ENCODE measurements around the gene ATP6AP1.

GRCh38 chrX:154384284-154384892, 44.1 kb upstream of the ATP6AP1 start:
- TF ChIP-seq, protein P1, sequence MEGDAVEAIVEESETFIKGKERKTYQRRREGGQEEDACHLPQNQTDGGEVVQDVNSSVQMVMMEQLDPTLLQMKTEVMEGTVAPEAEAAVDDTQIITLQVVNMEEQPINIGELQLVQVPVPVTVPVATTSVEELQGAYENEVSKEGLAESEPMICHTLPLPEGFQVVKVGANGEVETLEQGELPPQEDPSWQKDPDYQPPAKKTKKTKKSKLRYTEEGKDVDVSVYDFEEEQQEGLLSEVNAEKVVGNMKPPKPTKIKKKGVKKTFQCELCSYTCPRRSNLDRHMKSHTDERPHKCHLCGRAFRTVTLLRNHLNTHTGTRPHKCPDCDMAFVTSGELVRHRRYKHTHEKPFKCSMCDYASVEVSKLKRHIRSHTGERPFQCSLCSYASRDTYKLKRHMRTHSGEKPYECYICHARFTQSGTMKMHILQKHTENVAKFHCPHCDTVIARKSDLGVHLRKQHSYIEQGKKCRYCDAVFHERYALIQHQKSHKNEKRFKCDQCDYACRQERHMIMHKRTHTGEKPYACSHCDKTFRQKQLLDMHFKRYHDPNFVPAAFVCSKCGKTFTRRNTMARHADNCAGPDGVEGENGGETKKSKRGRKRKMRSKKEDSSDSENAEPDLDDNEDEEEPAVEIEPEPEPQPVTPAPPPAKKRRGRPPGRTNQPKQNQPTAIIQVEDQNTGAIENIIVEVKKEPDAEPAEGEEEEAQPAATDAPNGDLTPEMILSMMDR (IDR thresholded peaks at IDR 0.05) = peak in 6 of 7 experiments; percentile 10 to 45 (median 19)
- TF ChIP-seq POLR2A (IDR thresholded peaks at IDR 0.05) = no peak
